ENCODE data around the gene TJP3. TPM values are rescaled to one million over a fixed set of nuclear protein-coding genes. Genes with fewer than 3 reads are reported as not detected.

TJP3 gene
- total RNA-seq, 4 donors from 2014 or later, result 27.3 to 60.9 (median 35.6) TPM

GRCh38 chr19:3674784-3675543 is 33.2 kb upstream of the TJP3 start:
- 94 to 96% methylated on average over 13 of the region's 13 CpGs for WGBS, 2 donors
- no peak for DNase-seq (ENCODE audit: low spot score in 2 of 2)
- H3K4me3 ChIP-seq (ENCODE audit: low read depth, poor library complexity, severe bottlenecking), result no peak overlapping the region
- intact Hi-C loops (cut with DNase I; ENCODE audit: low total_unique reads), result no loop called here
- TF ChIP-seq POLR2A (IDR thresholded peaks at IDR 0.05) (no peak), CTCF (IDR thresholded peaks at IDR 0.05) (no peak)

- DNase-seq (ENCODE audit: low spot score in 2 of 2), result no peak
- H3K4me3 ChIP-seq (ENCODE audit: low read depth, poor library complexity, severe bottlenecking), result no peak overlapping the region
- intact Hi-C loops (cut with DNase I; ENCODE audit: low total_unique reads), result no loop called here
- TF ChIP-seq POLR2A (IDR thresholded peaks at IDR 0.05) (no peak), CTCF (IDR thresholded peaks at IDR 0.05) (no peak)
- WGBS, 2 donors, result 91 to 95% methylated on average over 3 of the region's 3 CpGs
These were observed 30.0 kb upstream of the TJP3 start for GRCh38 chr19:3678188-3678587.

GRCh38 chr19:3679138-3679537 is 29.0 kb upstream of the TJP3 start:
- H3K4me3 ChIP-seq (ENCODE audit: low read depth, poor library complexity, severe bottlenecking), result no peak overlapping the region
- 82 to 84% methylated on average over 12 of the region's 12 CpGs for WGBS, 2 donors
- no peak for TF ChIP-seq CTCF (IDR thresholded peaks at IDR 0.05)
- no peak for TF ChIP-seq POLR2A (IDR thresholded peaks at IDR 0.05)
- intact Hi-C loops (cut with DNase I; ENCODE audit: low total_unique reads), result no loop called here
- DNase-seq (ENCODE audit: low spot score in 2 of 2), result no peak

- intact Hi-C loops (cut with DNase I; ENCODE audit: low total_unique reads), result no loop called here
- WGBS, 2 donors, result 90 to 95% methylated on average over 13 of the region's 13 CpGs
- TF ChIP-seq POLR2A (IDR thresholded peaks at IDR 0.05) (no peak), CTCF (IDR thresholded peaks at IDR 0.05) (no peak)
- no peak overlapping the region for H3K4me3 ChIP-seq (ENCODE audit: low read depth, poor library complexity, severe bottlenecking)
- DNase-seq (ENCODE audit: low spot score in 2 of 2), result no peak
These were observed 28.6 kb upstream of the TJP3 start for GRCh38 chr19:3679581-3679980.

GRCh38 chr19:3680939-3681338 is 27.2 kb upstream of the TJP3 start:
- 94 to 96% methylated on average over 12 of the region's 12 CpGs for WGBS, 2 donors

More at GRCh38 chr19:3680939-3681338, 27.2 kb upstream of the TJP3 start:
- no peak overlapping the region for H3K4me3 ChIP-seq (ENCODE audit: low read depth, poor library complexity, severe bottlenecking)
- intact Hi-C loops (cut with DNase I; ENCODE audit: low total_unique reads), result no loop called here
- no peak for TF ChIP-seq CTCF (IDR thresholded peaks at IDR 0.05)
- no peak for DNase-seq (ENCODE audit: low spot score in 2 of 2)
